HTR-8/SVneo (cell line): ENCODE measurements around the gene DAB1.

Experiments used
- DNase-seq: peaks from one replicate; pipeline ENCODE4 v3.0.0; 2011; ENCODE audit warnings: low spot score, mixed read lengths; ENCODE audit not compliant: insufficient read length
- FAIRE-seq: peaks from 2 replicates; lab custom pipeline; 2011; peaks lifted over from hg19 to GRCh38; lab: Jason Lieb, UNC

The DAB1 gene

GRCh38 chr1:57327336-57327735 lies 96.5 kb downstream of the DAB1 start:
- FAIRE-seq (no peak), DNase-seq (no peak)

GRCh38 chr1:57325536-57325935 lies 98.3 kb downstream of the DAB1 start:
- no peak for FAIRE-seq
- no peak for DNase-seq

- DNase-seq (no peak), FAIRE-seq (no peak)
Observed at GRCh38 chr1:57325117-57325516, 98.7 kb downstream of the DAB1 start.

GRCh38 chr1:57324388-57324787 lies 99.5 kb downstream of the DAB1 start:
- DNase-seq (no peak), FAIRE-seq (no peak)

GRCh38 chr1:57321776-57322175 lies 102.1 kb downstream of the DAB1 start:
- DNase-seq (no peak), FAIRE-seq (no peak)

- DNase-seq (no peak), FAIRE-seq (no peak)
Observed at GRCh38 chr1:57319791-57320190, 104.1 kb downstream of the DAB1 start.

- no peak for DNase-seq
- FAIRE-seq: no peak
Observed at GRCh38 chr1:57319165-57319564, 104.7 kb downstream of the DAB1 start.

GRCh38 chr1:57316861-57317260 lies 107.0 kb downstream of the DAB1 start:
- FAIRE-seq (no peak), DNase-seq (no peak)

- DNase-seq (no peak), FAIRE-seq (no peak)
Observed at GRCh38 chr1:57316291-57316690, 107.6 kb downstream of the DAB1 start.

- DNase-seq (no peak), FAIRE-seq (no peak)
Observed at GRCh38 chr1:57312869-57313268, 111.0 kb downstream of the DAB1 start.

- FAIRE-seq (no peak), DNase-seq (no peak)
Observed at GRCh38 chr1:57311411-57311810, 112.4 kb downstream of the DAB1 start.

GRCh38 chr1:57311006-57311405 lies 112.9 kb downstream of the DAB1 start:
- DNase-seq (no peak), FAIRE-seq (no peak)

- no peak for DNase-seq
- no peak for FAIRE-seq
Observed at GRCh38 chr1:57309630-57310029, 114.2 kb downstream of the DAB1 start.

- FAIRE-seq: no peak
- DNase-seq: no peak
Observed at GRCh38 chr1:57307392-57308170, 116.3 kb downstream of the DAB1 start.

- FAIRE-seq (no peak), DNase-seq (no peak)
Observed at GRCh38 chr1:57304591-57304990, 119.3 kb downstream of the DAB1 start.

GRCh38 chr1:57302812-57303596 lies 120.9 kb downstream of the DAB1 start:
- FAIRE-seq (no peak), DNase-seq (no peak)

GRCh38 chr1:57300186-57300585 lies 123.7 kb downstream of the DAB1 start:
- FAIRE-seq (no peak), DNase-seq (no peak)

GRCh38 chr1:57296726-57297250 lies 127.1 kb downstream of the DAB1 start:
- FAIRE-seq: no peak
- no peak for DNase-seq

- DNase-seq: no peak
Observed at GRCh38 chr1:57295326-57295725, 128.5 kb downstream of the DAB1 start.

GRCh38 chr1:57294177-57294576 lies 129.7 kb downstream of the DAB1 start:
- no peak for FAIRE-seq
- no peak for DNase-seq

More at GRCh38 chr1:57295326-57295725, 128.5 kb downstream of the DAB1 start:
- no peak for FAIRE-seq

GRCh38 chr1:57293214-57293613 lies 130.6 kb downstream of the DAB1 start:
- FAIRE-seq (no peak), DNase-seq (no peak)
